ENCODE data around the gene WNT9A. TPM values are rescaled to one million over a fixed set of nuclear protein-coding genes. Genes with fewer than 3 reads are reported as not detected.

The WNT9A gene
- total RNA-seq, 1 experiment from 2014 or later, result 1.5 TPM

GRCh38 chr1:227899141-227899819 is 48.5 kb downstream of the WNT9A start:
- ATAC-seq, result no peak
- H3K36me3 Mint-ChIP-seq, result no peaks in the 10 kb centered on the region
- CTCF ChIA-PET, result interaction anchor here (0.6 to 1.4 kb wide), 3 partner anchors 55 to 241 kb away, joined by 3 to 5 read pairs (median 3); no protein-coding TSS in a partner anchor

More at GRCh38 chr1:227899141-227899819, 48.5 kb downstream of the WNT9A start:
- POLR2A ChIA-PET, result no interaction called here
- no peak for DNase-seq (ENCODE audit: low spot score)
- no peaks in the 10 kb centered on the region for H3K9me3 Mint-ChIP-seq
- H3K27ac Mint-ChIP-seq, result no peak overlapping the region
- no peaks in the 10 kb centered on the region for H3K27me3 Mint-ChIP-seq (ENCODE audit: low read depth)
- no peak overlapping the region for H3K4me3 Mint-ChIP-seq
- TF ChIP-seq NFE2L1 (CRISPR knock-in tag; IDR thresholded peaks at IDR 0.05) (no peak), ESRRA (CRISPR knock-in tag; IDR thresholded peaks at IDR 0.05; ENCODE audit: borderline replicate concordance) (no peak), ERG (CRISPR knock-in tag; IDR thresholded peaks at IDR 0.05) (no peak), ZNF532 (CRISPR knock-in tag; IDR thresholded peaks at IDR 0.05; ENCODE audit: borderline replicate concordance) (no peak), NR1H2 (CRISPR knock-in tag; IDR thresholded peaks at IDR 0.05) (no peak), E2F4 (CRISPR knock-in tag; IDR thresholded peaks at IDR 0.05; ENCODE audit: borderline replicate concordance, low read depth) (no peak), FOXP1 (CRISPR knock-in tag; IDR thresholded peaks at IDR 0.05; ENCODE audit: borderline replicate concordance) (no peak), ZNF512 (CRISPR knock-in tag; IDR thresholded peaks at IDR 0.05; ENCODE audit: borderline replicate concordance) (no peak), AFF4 (CRISPR knock-in tag; IDR thresholded peaks at IDR 0.05; ENCODE audit: borderline replicate concordance) (no peak)
- TF ChIP-seq, protein P1, sequence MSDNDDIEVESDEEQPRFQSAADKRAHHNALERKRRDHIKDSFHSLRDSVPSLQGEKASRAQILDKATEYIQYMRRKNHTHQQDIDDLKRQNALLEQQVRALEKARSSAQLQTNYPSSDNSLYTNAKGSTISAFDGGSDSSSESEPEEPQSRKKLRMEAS (CRISPR knock-in tag; IDR thresholded peaks at IDR 0.05), result no peak
- peaks cover 3% of the 10 kb centered on the region; the same call in 1 of the 2 replicates for H3K4me1 Mint-ChIP-seq
